ENCODE data around the gene RTN3.
"Not testable (repeated sequence)": the region's sequence is repeated elsewhere in the genome, so short reads cannot be mapped to it uniquely, and the experiment has no call there.

Gene RTN3

DNA sequence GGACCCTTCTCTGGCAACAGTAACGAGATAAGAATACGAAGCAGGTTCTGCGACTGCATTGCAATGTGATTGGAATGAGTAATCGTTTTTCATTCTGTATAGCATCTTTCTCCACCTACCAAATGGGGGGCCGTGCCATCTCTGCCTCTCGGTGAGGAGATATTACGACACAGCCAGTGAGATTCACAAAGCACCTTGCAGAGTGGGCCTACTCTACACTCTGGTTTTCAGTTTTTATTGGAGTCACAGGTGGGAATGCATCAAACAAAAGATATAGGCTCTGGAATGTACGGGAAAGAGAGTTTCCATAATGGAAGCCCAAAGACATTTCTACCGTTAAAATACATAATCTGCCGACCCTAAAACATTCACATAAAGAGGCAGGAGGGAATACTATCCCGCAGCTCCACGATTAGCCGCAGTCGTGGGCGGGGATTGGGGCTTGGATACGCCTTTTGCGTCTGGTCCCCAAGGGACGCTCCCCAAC lies 423 bp upstream of the RTN3 start:
- H3K4me1 ChIP-seq, result peaks cover 3% of the 10 kb centered on the region
- H3K4me3 ChIP-seq (ENCODE audit: low read depth, low read length), result peak overlapping the region; percentile 40
- H3K79me2 ChIP-seq, result peaks cover 11% of the 10 kb centered on the region
- no peaks in the 10 kb centered on the region for H3K36me3 ChIP-seq (ENCODE audit: control insufficient read depth, insufficient read depth, low read length)
- H3K27ac ChIP-seq, result peak overlapping the region; percentile 87
- H3K4me2 ChIP-seq (ENCODE audit: low read length), result peak overlapping the region; percentile 60
- no peak overlapping the region for H3K9ac ChIP-seq
- H2AFZ ChIP-seq, result peak overlapping the region; percentile 77
- no peaks in the 10 kb centered on the region for H3K9me3 ChIP-seq (ENCODE audit: control insufficient read depth, low read length)
- TF ChIP-seq, protein P1, sequence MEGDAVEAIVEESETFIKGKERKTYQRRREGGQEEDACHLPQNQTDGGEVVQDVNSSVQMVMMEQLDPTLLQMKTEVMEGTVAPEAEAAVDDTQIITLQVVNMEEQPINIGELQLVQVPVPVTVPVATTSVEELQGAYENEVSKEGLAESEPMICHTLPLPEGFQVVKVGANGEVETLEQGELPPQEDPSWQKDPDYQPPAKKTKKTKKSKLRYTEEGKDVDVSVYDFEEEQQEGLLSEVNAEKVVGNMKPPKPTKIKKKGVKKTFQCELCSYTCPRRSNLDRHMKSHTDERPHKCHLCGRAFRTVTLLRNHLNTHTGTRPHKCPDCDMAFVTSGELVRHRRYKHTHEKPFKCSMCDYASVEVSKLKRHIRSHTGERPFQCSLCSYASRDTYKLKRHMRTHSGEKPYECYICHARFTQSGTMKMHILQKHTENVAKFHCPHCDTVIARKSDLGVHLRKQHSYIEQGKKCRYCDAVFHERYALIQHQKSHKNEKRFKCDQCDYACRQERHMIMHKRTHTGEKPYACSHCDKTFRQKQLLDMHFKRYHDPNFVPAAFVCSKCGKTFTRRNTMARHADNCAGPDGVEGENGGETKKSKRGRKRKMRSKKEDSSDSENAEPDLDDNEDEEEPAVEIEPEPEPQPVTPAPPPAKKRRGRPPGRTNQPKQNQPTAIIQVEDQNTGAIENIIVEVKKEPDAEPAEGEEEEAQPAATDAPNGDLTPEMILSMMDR (IDR thresholded peaks at IDR 0.05), result no peak
- H3K27me3 ChIP-seq (ENCODE audit: control insufficient read depth, insufficient read depth, low read length), result no peaks in the 10 kb centered on the region

DNA sequence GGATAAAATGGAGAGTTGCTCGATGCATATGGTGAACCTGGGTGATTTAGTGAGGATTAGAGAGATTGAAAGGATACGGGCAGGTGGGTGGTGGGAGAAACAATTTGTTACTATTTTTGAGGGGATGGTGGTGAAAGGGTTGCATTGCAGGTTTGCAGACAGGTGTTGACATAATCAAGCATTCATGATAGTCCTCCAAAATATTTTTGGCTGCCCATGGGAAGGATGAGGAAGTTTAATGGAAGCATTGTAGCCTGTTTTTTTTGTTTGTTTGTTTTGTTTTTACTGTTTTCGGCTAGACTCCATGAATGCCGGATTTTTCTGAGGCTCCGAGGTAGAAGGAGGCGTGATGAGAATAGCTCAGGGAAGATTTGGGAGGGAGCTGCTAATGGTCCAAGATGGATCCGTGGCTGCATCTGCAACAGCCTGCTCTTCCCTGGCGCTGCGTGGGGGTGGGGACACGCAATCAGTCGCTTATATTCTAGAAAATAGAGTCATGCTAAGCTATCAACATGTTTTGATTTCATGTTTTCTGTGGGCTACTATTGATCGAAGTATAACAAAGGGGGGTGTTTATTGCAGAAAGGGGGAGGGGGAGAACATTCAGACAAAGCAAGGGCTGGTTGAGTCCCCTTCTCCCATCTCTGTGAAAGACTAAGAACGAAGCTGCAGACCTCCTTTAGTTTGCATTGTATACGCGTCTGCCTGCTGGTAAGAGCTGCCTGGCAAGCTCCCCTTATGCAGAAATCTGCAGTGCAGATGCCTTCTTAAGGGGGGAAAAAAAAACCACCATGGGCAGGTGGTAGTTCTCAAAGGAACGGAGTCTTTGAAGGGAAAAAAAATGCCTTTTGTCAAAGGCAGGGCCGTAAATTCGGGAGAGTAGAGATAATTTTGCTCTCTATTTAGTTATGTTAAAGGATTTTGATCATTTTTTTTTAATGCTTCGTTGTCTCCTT lies 1.0 kb downstream of the RTN3 start:
- H2AFZ ChIP-seq, result peak overlapping the region; percentile 77

DNA sequence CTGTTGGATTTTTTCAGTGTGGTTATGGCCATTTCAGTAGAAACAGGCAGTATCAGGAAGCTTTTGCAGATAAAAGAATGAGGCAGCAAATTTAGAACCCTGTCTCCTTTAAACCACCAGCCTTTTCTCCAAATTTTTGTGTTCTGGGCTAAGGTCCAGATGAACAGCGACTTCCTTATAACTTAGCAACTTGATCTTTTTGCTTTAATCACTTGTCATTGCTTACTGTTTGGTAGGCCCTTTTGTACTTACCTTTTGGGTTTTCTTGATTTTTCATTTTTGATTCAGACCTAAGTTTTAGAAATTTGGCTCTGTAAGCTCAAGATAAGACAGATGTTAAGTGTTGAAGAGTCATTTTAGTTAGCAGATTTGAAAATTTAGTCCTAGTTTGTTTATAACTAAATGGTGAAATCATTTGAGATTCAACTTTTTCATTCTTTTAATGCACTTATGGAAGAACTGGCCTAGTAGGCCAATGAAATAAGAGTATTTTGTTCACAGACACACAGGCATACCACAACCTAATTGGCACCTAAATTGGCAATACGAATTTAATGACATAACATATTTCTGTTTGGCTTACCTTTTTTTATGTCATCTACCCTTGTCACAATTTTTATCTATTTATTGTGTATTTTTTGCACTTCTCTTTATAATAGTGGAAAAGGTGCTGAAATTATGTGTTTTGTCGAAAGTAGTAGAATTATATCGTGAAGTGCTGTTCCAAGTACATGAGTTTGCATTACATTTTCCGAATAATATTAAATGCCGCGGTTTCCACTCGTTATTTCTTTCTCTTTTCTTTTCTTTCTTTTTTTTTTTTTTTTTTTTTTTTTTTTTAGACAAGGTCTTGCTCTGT lies 2.1 kb downstream of the RTN3 start:
- Histone ChIP-seq H2AFZ (no peak overlapping the region), H3K4me1 (peaks cover 3% of the 10 kb centered on the region), H3K27me3 (ENCODE audit: control insufficient read depth, insufficient read depth, low read length) (no peaks in the 10 kb centered on the region), H3K36me3 (ENCODE audit: control insufficient read depth, insufficient read depth, low read length) (no peaks in the 10 kb centered on the region), H3K9me3 (ENCODE audit: control insufficient read depth, low read length) (no peaks in the 10 kb centered on the region), H3K79me2 (peaks cover 23% of the 10 kb centered on the region), H3K9ac (no peak overlapping the region), H3K4me2 (ENCODE audit: low read length) (peak overlapping the region; percentile 76), H3K27ac (peak overlapping the region; percentile 42), H3K4me3 (ENCODE audit: low read depth, low read length) (no peak overlapping the region)
- TF ChIP-seq, protein P1 (IDR thresholded peaks at IDR 0.05), result no peak

More for the DNA sequence above, 1.0 kb downstream of the RTN3 start:
- peaks cover 16% of the 10 kb centered on the region for H3K79me2 ChIP-seq
- no peak overlapping the region for H3K9ac ChIP-seq
- peaks cover 3% of the 10 kb centered on the region for H3K4me1 ChIP-seq
- no peaks in the 10 kb centered on the region for H3K27me3 ChIP-seq (ENCODE audit: control insufficient read depth, insufficient read depth, low read length)
- peak overlapping the region; percentile 76 for H3K4me2 ChIP-seq (ENCODE audit: low read length)
- peak overlapping the region; percentile 87 for H3K27ac ChIP-seq
- H3K4me3 ChIP-seq (ENCODE audit: low read depth, low read length), result peak overlapping the region; percentile 75
- H3K36me3 ChIP-seq (ENCODE audit: control insufficient read depth, insufficient read depth, low read length), result no peaks in the 10 kb centered on the region
- TF ChIP-seq, protein P1 (IDR thresholded peaks at IDR 0.05), result no peak
- no peaks in the 10 kb centered on the region for H3K9me3 ChIP-seq (ENCODE audit: control insufficient read depth, low read length)

DNA sequence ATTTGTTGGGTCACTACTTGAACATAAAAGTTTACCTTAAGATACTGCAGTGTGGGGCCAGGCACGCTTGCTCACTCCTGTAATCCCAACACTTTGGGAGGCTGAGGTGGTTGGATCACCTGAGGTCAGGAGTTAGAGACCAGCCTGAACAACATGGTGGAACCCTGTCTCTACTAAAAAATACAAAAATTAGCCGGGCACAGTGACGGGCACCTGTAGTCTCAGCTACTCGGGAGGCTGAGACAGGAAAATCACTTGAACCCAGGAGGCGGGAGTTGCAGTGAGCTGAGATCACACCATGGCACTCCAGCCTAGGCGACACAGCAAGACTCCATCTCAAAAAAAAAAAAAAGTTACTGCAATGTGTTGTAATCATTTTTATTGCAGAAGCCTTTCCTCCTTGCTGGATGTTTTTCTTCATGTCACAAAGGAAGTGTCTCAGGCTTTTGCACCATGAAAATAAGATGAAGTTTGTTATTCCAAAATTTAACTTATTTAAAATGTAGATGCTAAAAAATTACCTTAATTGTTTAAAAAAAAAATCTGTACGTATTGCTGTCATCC lies 3.9 kb downstream of the RTN3 start:
- not testable (repeated sequence) for H3K9me3 ChIP-seq (ENCODE audit: control insufficient read depth, low read length); H3K4me3 ChIP-seq (ENCODE audit: low read depth, low read length); H3K27ac ChIP-seq; H3K36me3 ChIP-seq (ENCODE audit: control insufficient read depth, insufficient read depth, low read length); H3K27me3 ChIP-seq (ENCODE audit: control insufficient read depth, insufficient read depth, low read length); H2AFZ ChIP-seq; H3K4me2 ChIP-seq (ENCODE audit: low read length); H3K4me1 ChIP-seq; H3K9ac ChIP-seq
- peaks cover 24% of the 10 kb centered on the region for H3K79me2 ChIP-seq

Data from parathyroid adenoma (tissue), 2 donors.